GM21619 (cell line): Measurements from ENCODE around the gene RPS18.
"Not testable (repeated sequence)": the region's sequence is repeated elsewhere in the genome, so short reads cannot be mapped to it uniquely, and the experiment has no call there.

Experiments used
- ATAC-seq: cut with Tn5 transposase; IDR thresholded peaks from one replicate; pipeline ENCODE4 v1.9.1; 2021; ENCODE audit not compliant: unreplicated experiment

The RPS18 gene

DNA sequence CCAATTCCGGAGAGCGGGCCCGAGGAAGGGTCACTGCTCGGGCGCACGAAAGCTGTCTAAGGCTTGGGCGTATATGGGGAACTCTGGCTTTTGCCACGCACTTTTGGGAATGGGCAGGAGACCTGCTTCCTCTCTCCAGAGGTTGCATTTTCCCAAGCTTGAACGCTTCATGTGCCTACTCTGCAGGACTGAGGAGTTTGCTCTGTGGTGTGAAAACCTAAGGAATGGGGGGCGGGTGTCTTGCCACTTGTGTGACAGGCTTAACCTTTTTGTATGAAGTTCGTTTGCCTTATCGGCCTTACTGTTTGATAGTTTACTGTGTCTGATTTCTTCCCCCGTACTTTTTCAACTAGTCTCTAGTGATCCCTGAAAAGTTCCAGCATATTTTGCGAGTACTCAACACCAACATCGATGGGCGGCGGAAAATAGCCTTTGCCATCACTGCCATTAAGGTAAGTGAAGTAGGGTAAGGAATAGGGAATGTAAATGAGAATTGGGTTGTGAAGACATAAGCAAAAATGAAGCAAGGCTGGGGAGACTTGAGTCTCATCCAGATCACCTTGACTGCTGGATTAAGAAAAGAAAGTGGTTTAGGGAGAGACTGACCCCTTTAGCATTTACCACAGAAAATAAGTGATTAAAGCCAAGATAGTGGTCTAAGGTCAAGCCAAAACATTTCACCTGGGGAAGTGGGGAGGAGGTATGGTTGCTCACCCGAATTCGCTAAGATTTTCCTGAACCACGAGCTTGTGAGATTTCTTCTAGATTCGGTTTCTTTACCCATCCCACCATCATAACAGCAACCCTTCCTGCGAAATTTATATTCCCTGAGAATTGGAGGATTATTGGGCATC, 627 bp downstream of the RPS18 start:
- no peak for ATAC-seq

DNA sequence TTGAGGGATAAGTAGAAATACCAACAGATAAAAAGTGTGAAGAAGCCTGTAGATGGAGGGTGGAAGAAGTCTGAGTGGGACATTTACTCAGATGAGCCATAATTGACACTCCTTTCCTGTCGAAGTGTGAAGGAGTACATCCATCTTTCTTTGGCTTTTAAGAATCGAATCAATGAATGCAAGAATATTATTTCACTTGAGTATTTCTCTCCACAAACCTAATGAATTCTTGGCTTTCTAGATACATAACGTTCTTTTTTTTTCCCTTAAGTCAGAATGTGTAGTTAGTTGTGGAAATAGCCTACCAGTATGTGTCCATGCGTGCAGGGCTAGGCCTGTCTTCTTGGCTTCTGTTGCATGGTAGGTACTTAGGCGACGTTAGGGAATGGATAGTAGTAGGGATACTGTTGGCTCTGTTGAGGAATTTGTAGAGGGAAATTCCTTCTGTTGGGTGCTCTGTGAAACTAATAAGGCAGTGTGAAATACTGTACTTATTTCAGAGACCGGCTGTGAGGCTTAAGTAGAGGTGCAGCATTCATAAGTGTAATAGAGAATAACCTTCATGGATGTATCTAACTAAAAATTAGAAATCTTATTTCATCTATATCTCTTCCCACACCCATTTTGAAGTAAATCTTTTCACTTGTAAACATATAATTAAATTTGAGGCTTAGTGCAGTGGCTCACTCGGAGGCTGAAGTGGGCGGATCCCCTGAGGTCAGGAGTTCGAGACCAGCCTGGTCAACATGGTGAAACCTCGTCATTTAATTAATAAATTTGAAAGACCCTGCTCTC, 1.5 kb downstream of the RPS18 start:
- ATAC-seq: no peak

DNA sequence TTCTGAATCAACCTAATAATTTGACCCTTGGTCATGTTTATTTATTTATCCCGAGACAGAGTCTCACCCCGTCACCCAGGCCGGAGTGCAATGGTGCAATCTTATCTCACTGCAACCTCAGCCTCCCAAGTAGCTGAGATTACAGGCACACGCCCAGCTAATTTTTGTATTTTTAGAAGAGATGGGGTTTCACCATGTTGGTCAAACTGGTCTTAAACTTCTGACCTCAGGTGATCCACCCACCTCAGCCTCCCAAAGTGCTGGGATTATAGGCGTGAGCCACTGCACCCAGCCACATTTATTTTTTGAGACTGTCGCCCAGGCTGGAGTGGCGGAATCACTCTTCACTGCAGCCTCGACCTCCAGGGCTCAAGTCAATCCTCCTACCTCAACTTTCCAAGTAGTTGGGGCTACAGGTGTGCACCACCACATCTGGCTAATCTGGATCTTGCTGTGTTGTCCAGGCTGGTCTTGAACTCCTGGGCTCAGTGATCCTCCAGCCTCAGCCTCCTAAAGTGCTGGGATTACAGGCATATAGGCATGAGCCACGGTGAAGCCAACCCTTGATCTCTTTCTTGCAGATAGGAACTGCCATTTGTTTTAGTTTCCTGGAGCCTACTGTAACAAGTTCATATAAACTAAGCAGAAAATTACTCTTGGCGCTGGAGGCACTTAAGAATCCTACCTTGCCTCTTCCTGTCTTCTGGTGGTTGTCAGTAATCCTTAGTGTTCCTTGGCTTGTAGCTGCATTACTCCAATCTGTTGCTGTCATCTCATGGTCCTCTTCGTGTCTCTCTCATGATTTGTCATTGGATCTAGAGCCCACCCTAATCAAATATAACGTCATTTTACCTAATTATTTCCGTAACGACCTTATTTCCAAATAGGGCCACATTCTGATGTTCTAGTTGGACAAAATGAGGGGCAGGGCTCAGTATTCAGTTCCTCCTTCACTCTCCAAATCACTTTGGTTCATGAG, 2.3 kb downstream of the RPS18 start:
- no peak for ATAC-seq

DNA sequence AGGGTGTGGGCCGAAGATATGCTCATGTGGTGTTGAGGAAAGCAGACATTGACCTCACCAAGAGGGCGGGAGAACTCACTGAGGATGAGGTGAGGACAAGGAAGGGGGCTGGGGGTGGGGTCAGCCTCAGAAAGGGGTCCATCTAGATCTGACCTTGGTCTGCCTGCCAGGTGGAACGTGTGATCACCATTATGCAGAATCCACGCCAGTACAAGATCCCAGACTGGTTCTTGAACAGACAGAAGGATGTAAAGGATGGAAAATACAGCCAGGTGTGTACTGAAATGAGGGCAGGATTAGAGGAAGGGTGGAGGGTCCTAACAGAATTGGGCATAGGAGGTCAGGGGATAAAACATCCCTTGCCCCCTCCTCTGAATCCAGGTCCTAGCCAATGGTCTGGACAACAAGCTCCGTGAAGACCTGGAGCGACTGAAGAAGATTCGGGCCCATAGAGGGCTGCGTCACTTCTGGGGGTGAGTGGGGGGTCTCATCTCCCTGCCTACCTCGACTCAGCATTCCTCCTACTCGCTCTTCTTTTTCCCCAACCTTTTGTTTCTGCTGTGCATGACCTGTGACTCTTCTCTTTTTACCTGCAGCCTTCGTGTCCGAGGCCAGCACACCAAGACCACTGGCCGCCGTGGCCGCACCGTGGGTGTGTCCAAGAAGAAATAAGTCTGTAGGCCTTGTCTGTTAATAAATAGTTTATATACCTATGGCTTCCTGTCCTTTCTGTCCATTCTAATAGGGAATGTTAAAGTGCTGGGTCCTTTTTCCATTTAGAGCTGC, 4.1 kb downstream of the RPS18 start:
- not testable (repeated sequence) for ATAC-seq

DNA sequence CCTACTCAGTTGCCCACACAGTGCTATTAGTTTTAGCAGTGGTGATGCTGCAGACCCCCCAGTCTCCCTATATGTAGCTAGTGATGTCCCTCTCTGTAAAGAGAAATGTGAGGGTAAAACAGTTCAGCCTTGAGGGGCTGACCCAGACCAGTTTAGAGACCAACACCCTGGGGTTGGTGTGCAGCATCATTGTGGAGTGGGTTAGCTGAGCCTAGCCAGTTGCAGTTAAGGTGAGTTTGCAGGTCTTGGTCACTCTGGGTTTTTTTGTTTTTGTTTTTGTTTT, 4.6 kb downstream of the RPS18 start:
- ATAC-seq: no peak

DNA sequence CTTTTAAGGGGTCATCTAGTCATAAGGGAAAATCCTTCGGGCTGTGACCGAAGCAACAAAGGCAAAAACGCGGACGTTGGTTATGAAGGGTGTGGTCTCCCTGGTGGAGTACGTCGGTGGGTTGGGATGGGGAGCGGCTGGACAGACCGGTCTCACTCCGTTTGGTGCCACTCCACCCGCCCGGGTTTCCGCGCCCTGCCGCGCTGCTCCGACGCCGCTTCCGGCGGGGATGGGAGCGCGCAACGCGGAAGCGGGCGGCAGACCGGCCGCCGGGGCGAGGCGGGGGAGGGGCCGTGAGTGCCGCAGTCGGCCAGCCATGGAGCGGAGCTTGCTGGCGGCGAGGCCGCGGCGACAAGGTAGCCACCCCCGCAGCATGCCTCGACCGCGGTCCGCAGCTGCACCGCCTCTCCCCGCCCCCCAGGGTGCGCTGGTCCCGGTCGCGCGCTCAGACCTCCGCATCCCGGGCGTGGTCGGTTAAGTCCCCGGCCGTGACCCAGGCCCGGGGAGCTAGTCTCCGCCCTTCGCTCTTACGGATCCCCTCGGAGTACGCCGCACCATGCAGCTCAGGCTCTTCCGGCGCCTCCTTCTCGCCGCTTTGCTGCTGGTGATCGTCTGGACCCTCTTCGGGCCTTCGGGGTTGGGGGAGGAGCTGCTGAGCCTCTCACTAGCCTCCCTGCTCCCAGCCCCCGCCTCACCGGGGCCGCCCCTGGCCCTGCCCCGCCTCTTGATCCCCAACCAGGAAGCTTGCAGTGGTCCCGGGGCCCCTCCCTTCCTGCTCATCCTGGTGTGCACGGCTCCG, 5.2 kb downstream of the RPS18 start, which contains the start of gene B3GALT4:
TSS of gene B3GALT4 (plus strand) at position 260 of the 799 bp plus-strand sequence. CDS start at position 557, 297 bp downstream.
- peak; percentile 52 for ATAC-seq

GRCh38 chr6:33277663-33278391, 6.0 kb downstream of the RPS18 start:
- ATAC-seq: no peak

GRCh38 chr6:33278392-33278741, 6.5 kb downstream of the RPS18 start:
- no peak for ATAC-seq

DNA sequence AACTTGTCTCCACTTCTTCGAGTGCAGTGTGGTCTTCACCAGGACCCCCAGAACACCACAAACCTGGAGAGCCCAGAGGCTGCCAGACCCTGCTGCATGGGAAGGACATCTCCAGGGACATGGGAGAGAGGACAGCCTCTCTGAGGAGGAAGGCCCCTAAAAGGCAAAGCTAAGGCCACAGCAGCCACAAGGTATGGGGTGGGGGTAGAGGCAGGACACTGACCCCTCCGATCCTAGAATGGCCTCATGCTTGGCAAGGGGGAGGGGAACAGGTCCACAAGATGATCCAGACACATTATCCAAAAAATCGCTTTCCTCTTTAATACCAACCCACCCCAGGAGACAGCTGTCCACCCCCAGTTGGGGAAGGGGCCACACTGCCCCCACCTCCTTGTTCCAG, 6.9 kb downstream of the RPS18 start:
- ATAC-seq: no peak

GRCh38 chr6:33279257-33279695, 7.4 kb downstream of the RPS18 start:
- ATAC-seq: no peak

DNA sequence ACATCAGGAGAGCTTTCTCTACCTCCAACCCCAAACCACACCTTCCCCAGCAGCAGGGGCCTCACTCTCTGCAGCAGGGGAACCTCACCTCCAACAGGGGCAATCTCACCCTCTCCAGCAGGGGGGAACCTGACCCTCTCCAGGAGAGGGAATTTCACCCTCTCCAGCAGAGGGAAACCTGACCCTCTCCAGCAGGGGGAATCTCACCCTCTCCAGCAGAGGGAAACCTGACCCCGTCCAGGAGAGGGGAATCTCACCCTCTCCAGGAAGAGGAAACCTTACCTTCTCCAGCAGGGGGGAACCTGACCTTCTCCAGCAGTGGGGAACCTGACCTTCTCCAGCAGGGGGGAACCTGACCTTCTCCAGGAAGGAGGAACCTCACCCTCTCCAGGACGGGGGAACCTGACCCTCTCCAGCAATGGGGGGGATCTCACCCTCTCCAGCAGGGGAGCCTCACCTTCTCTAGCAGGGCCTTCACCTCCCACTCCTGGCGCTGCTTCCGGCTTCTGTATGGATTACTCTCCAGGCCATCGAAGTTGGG, 8.2 kb downstream of the RPS18 start:
- ATAC-seq: no peak

GRCh38 chr6:33280539-33280938, 8.7 kb downstream of the RPS18 start:
- no peak for ATAC-seq

DNA sequence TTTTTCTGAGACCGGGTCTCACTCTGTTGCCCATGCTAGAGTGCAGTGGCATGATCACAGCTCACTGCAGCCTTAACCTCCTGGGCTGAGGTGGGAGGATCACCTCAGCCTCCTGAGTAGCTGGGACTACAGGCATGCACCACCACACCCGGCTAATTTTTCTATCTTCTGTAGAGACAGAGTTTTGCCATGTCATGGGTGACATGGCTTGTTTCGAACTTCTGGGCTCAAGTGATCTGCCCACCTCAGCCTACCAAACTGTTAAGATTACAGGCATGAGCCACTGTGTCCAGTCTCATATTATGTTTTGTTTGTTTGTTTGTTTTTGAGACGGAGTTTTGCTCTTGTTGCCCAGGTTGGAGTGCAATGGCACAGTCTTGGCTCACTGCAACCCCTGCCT, 13.3 kb downstream of the RPS18 start:
- not testable (repeated sequence) for ATAC-seq

DNA sequence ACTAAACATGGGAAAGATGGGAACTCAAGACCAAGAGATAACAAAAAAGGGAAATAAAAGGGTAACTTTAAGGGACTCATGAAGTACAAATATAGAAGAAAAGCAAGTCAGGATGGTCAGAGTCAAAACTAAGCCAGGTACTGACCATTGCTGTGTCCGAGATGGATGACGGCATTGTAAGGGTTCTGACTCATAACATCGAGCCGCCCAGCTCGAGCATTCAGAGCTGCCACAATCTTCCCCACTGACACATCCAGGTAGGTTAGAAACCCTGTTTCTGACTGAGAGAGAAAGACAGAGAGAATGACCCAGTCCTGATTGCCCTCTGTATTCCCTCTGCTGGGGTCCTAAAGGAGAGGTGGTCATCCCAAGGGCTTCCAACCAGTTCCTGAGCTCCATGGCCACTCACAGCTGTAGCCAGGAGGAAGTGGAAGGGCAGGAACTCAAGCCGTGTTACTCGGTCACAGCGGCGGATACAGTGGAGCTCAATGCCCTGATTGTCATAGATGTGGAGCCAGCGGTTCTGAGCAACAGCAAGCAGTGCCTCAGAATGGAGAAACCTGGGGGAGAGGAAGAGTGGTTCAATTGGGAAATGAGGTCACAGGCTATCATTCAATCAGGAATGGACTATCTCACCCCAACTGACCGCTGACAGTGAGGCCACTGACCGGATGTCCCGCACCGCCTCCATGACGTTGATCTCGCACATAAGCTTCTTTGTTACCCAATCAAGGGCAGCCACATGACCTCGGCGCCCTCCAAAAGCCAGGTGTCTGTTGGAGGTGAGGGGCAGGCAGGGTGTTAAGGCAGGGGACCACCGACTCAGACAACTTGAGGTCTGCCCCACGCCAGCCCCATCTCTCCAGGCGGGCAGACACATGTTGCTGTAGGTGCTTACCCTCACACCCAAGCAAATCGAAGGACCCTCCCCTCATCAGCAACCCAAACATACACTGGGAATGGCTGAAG, 15.4 kb downstream of the RPS18 start:
- no peak for ATAC-seq

DNA sequence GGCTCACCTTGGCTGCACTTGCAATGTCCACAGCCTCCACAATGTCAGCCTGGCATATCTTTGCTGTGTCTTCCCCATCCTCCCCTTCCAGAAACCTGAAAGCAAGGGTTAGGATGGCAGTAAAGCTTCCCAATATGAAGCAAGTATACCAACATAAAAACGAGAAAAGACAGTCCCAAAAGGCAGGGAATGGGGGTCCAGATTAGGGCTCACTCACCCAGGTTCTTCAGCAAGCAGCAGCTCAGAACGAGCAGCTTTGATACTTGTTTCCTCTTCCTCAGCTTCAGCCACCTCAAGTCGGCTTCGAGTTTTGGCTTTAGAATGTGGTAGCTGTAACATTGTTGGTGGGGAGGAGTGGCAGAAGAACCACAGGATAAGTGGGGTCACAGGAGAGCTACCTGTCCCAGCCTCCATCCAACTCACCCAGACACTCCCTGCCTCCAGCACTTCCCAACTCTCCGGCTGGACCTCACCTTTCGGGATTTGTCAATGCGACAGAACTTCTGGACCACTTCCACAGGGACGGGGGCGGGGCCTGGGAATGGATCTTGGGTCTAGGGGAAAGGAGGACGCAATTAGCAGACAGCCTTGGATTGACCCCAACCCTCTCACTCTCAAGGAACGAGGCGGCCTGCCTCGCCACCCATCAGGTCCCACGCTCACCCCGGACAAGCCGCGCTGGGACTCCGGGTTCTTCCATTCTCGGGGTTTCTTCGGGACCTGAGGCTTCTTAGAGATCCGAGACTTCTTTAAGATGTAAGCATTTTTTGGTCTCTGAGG, 16.5 kb downstream of the RPS18 start:
- ATAC-seq: no peak

- ATAC-seq: peak; percentile 84
Observed at GRCh38 chr6:33288921-33289783, 17.3 kb downstream of the RPS18 start, which contains the start of the genes PFDN6 and WDR46. Gene PFDN6, plus strand, starts transcription at chr6:33289601. Its CDS starts 256 bp downstream, at chr6:33289857. Gene WDR46, minus strand, starts transcription at chr6:33289239. Its CDS starts 69 bp downstream, at chr6:33289170.
